Endothelial cell (in vitro differentiated cells): ENCODE data around the gene EDN3. TPM values are rescaled to one million over a fixed set of nuclear protein-coding genes. Genes with fewer than 3 reads are reported as not detected.
"Not testable (repeated sequence)": the region's sequence is repeated elsewhere in the genome, so short reads cannot be mapped to it uniquely, and the experiment has no call there.

Experiments used
- DNase-seq: peaks from one replicate; pipeline ENCODE4 v3.0.0; 2021; ENCODE audit warnings: low spot score
- H3K27ac Mint-ChIP-seq: one replicate; pipeline ENCODE4 v1.8.0; 2021; ENCODE audit warnings: mixed read lengths, inconsistent platforms; ENCODE audit not compliant: unreplicated experiment
- H3K27me3 Mint-ChIP-seq: one replicate; pipeline ENCODE4 v1.8.0; 2021; ENCODE audit warnings: mild to moderate bottlenecking, moderate library complexity, mixed read lengths, inconsistent platforms; ENCODE audit not compliant: unreplicated experiment
- H3K36me3 Mint-ChIP-seq: one replicate; pipeline ENCODE4 v1.8.0; 2021; ENCODE audit warnings: mild to moderate bottlenecking, low read depth, mixed read lengths, inconsistent platforms; ENCODE audit not compliant: unreplicated experiment
- H3K4me1 Mint-ChIP-seq: one replicate; pipeline ENCODE4 v1.8.0; 2021; ENCODE audit warnings: mild to moderate bottlenecking, mixed read lengths, inconsistent platforms; ENCODE audit not compliant: unreplicated experiment
- H3K4me3 Mint-ChIP-seq: one replicate; pipeline ENCODE4 v1.8.0; 2021; ENCODE audit warnings: mild to moderate bottlenecking, mixed read lengths, inconsistent platforms; ENCODE audit not compliant: unreplicated experiment
- H3K9me3 Mint-ChIP-seq: one replicate; pipeline ENCODE4 v1.8.0; 2021; ENCODE audit warnings: mixed read lengths, inconsistent platforms; ENCODE audit not compliant: unreplicated experiment
- total RNA-seq: library from RNA; stranded (reverse); fragmentation: NEBNext Ultra II Directional; extraction: Animal tissue kit (Norgen Biotek cat#: 25700); gene quantifications from one replicate; pipeline ENCODE4 v1.2.1, GENCODE V29; 2021; ENCODE audit not compliant: unreplicated experiment
- TF ChIP-seq, protein P1 (sequence below): fragments of 200-600 bp; sonication (generic); IDR thresholded peaks from one replicate; pipeline ENCODE4 v1.5.0; 2021; ENCODE audit warnings: antibody characterized with exemption; ENCODE audit not compliant: unreplicated experiment

Gene EDN3
- total RNA-seq, 1 donor from 2014 or later = not detected

DNA sequence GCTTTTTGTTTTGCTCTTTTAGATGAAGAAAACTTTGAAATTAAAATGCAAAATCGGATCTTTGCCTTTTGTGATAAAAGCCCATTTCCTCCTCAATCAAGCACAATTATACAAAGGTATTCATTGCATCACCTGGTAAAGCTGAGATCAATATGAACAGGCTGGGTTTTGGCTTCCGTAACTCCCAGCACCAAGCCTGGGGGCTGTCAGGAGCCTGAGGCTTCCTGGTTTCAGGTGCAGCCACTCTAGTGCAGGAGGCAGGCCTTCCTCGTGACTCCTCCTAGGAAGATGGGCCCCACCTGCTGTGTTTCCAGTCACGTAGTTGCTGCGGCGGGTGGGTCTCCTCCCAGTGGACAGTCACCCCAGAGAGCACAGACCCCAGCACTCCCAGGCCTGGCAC lies 54.0 kb downstream of the EDN3 start:
- Mint-ChIP-seq H3K4me3 (no peak overlapping the region), H3K4me1 (no peaks in the 10 kb centered on the region), H3K27me3 (peaks cover 5% of the 10 kb centered on the region), H3K27ac (no peak overlapping the region), H3K36me3 (no peaks in the 10 kb centered on the region), H3K9me3 (no peaks in the 10 kb centered on the region)
- DNase-seq = no peak
- TF ChIP-seq, protein P1, sequence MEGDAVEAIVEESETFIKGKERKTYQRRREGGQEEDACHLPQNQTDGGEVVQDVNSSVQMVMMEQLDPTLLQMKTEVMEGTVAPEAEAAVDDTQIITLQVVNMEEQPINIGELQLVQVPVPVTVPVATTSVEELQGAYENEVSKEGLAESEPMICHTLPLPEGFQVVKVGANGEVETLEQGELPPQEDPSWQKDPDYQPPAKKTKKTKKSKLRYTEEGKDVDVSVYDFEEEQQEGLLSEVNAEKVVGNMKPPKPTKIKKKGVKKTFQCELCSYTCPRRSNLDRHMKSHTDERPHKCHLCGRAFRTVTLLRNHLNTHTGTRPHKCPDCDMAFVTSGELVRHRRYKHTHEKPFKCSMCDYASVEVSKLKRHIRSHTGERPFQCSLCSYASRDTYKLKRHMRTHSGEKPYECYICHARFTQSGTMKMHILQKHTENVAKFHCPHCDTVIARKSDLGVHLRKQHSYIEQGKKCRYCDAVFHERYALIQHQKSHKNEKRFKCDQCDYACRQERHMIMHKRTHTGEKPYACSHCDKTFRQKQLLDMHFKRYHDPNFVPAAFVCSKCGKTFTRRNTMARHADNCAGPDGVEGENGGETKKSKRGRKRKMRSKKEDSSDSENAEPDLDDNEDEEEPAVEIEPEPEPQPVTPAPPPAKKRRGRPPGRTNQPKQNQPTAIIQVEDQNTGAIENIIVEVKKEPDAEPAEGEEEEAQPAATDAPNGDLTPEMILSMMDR = no peak

DNA sequence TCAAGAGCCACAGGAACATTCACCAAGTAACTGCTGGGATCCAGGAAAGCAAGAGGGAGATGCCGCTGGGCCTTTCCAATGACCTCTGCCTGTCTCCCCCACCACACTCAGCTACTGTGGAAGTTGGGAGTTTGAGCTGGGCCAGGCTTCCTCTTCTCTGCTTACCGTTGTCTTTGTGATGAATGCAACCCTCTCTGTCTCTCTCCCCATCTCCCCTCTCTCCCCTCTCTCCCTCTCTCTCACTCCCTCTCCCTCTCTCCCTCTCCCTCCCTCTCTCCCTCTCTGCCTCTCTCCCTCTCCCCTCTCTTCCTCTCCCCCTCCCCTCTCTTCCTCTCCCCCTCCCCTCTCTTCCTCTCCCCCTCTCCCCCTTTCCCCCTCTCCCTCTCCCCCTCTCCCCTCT lies 54.8 kb downstream of the EDN3 start:
- no peaks in the 10 kb centered on the region for H3K4me1 Mint-ChIP-seq
- H3K27ac Mint-ChIP-seq = no peak overlapping the region
- no peak overlapping the region for H3K4me3 Mint-ChIP-seq
- H3K36me3 Mint-ChIP-seq = no peaks in the 10 kb centered on the region
- TF ChIP-seq, protein P1 = no peak
- H3K9me3 Mint-ChIP-seq = no peaks in the 10 kb centered on the region
- no peak for DNase-seq
- H3K27me3 Mint-ChIP-seq = peaks cover 5% of the 10 kb centered on the region

DNA sequence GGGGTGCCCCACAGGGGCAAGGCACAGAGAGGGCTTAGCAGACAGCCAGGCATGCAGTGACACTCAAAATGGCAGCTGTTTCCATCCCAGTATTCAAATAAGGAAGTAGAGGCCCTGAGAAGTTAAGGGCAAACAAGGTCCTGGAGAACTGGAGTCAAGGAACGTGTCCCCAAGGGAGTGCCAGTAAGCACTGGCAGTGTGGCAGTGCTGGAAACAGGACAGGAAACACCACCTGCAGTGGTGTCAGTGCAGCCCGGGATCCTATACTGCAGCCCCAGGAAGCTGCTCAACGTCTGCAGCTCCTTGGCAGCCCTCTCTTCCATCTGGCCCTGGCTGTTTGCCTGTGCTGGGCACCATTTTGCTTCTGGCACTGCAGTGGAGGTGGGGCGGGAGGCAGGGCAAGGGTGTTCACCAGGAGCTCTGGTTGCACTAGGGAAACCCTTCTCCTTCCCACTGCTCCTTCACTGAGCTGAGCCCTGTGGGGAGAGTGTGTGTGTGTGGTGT lies 56.3 kb downstream of the EDN3 start:
- no peak overlapping the region for H3K27ac Mint-ChIP-seq
- H3K27me3 Mint-ChIP-seq = peaks cover 2% of the 10 kb centered on the region
- TF ChIP-seq, protein P1 = no peak
- H3K4me3 Mint-ChIP-seq = no peak overlapping the region
- DNase-seq = no peak
- H3K9me3 Mint-ChIP-seq = no peaks in the 10 kb centered on the region
- no peaks in the 10 kb centered on the region for H3K4me1 Mint-ChIP-seq
- H3K36me3 Mint-ChIP-seq = no peaks in the 10 kb centered on the region

DNA sequence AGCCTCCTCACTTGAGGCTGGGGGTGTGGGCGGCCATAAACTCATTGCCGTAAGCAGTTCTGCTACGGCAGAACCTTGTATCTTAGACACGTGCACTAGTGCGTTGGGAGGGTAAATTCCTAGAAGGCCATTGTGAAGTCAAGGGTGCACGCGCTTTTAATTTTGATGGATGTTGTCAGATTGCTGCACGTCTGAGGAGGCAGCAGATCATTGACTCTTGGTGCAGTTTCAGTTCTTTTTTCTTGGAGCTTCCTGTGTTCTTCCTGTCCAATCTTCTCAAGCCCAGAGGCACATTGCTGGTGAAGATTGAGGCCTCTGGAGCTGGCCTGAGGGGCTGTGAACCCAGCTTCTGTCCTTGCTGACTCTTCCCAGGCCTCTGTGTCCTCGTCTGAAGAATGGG lies 58.4 kb downstream of the EDN3 start:
- not testable (repeated sequence) for H3K27me3 Mint-ChIP-seq, DNase-seq, H3K4me1 Mint-ChIP-seq, H3K36me3 Mint-ChIP-seq, H3K4me3 Mint-ChIP-seq, H3K9me3 Mint-ChIP-seq, H3K27ac Mint-ChIP-seq

DNA sequence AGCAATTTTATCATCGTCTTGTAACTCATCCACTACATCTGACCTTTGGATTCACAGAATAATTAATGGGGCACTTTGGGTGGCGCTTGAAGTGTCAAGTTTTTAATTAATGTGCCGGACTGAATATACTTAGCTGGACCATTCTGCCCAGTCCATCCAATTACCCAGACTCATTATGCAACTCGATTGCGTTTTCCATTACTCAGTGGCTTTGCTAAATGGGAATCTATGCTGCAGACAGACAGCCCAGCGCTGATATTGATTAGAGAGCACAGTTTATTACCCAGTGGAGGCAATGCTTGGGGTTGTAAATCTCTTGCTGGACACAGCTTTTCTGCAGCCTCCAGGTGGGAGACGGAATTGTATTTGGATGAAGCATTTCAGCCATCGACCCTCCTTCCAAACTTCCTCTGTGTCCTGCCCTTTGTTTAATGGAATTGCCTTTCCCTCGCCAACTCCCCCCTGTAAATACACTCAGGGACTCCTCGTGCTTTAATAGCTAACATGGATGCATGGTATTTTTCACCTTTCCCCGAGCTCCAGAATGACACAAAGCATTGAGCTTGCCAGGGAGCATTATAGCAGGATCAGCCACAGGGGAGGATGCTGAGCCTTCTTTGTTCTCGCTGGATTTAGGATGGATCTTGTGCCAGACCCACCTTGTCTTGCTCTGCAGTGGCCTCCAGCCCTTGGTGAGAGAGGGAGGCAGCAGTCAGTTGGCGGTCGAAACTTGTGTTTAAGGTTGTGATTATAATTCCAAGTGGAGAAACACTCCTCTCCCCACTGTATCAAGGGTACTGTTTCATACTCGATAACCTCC lies 59.7 kb downstream of the EDN3 start:
- TF ChIP-seq, protein P1 = no peak
- H3K9me3 Mint-ChIP-seq = no peaks in the 10 kb centered on the region
- H3K27me3 Mint-ChIP-seq = peaks cover 2% of the 10 kb centered on the region
- no peak for DNase-seq
- H3K4me1 Mint-ChIP-seq = no peaks in the 10 kb centered on the region
- no peak overlapping the region for H3K27ac Mint-ChIP-seq
- H3K36me3 Mint-ChIP-seq = no peaks in the 10 kb centered on the region
- H3K4me3 Mint-ChIP-seq = no peak overlapping the region
